Stimulated activated CD8-positive, alpha-beta memory T cell treated with anti-CD3 and anti-CD28 coated beads, Interleukin-15, amount 100 ng/mL, for 48 hours (primary cell): ENCODE results near the gene IL17REL.

Experiments
- DNase-seq, 2 donors: peaks; one replicate each; pipeline ENCODE4 v3.0.0-alpha.2; 2020; ENCODE audit warnings: low read depth in 2 of 2

Gene IL17REL

GRCh38 chr22:50012211-50013181 is at the start of gene IL17REL:
IL17REL (minus strand) TSS chr22:50012765; CDS start chr22:50012646, 119 bp downstream.
- no peak for DNase-seq

- DNase-seq: no peak
Measured at GRCh38 chr22:50061824-50062355, 49.3 kb upstream of the IL17REL start.

GRCh38 chr22:50061141-50061823 is 48.7 kb upstream of the IL17REL start:
- DNase-seq: no peak

GRCh38 chr22:50060441-50061140 is 48.0 kb upstream of the IL17REL start:
- no peak for DNase-seq

GRCh38 chr22:50059881-50060262 is 47.3 kb upstream of the IL17REL start:
- DNase-seq: no peak

GRCh38 chr22:50058906-50059880 is 46.6 kb upstream of the IL17REL start:
- no peak for DNase-seq

GRCh38 chr22:50058061-50058905 is 45.7 kb upstream of the IL17REL start, which contains the start of gene TTLL8:
TTLL8 (minus strand) TSS chr22:50058298.
- no peak for DNase-seq

GRCh38 chr22:50057278-50058060 is 44.9 kb upstream of the IL17REL start:
- no peak for DNase-seq

- no peak for DNase-seq
Measured at GRCh38 chr22:50056214-50056972, 43.8 kb upstream of the IL17REL start.

- DNase-seq: no peak
Measured at GRCh38 chr22:50053861-50054260, 41.3 kb upstream of the IL17REL start.

GRCh38 chr22:50051930-50052329 is 39.4 kb upstream of the IL17REL start:
- no peak for DNase-seq

- DNase-seq: no peak
Measured at GRCh38 chr22:50049299-50050195, 37.0 kb upstream of the IL17REL start.

- DNase-seq: no peak
Measured at GRCh38 chr22:50048836-50049235, 36.3 kb upstream of the IL17REL start.

- DNase-seq: no peak
Measured at GRCh38 chr22:50048061-50048765, 35.6 kb upstream of the IL17REL start.

- no peak for DNase-seq
Measured at GRCh38 chr22:50047346-50047745, 34.8 kb upstream of the IL17REL start.

GRCh38 chr22:50046481-50047245 is 34.1 kb upstream of the IL17REL start:
- no peak for DNase-seq
